HG03432 (cell line): ENCODE data around the gene C4orf36.
A peak's percentile ranks its signal among the peaks of the same experiment; 100 is the strongest.

Experiments
- ATAC-seq: cut with Tn5 transposase; IDR thresholded peaks from one replicate; pipeline ENCODE4 v1.9.1; 2021; ENCODE audit warnings: mild to moderate bottlenecking, moderate library complexity; ENCODE audit not compliant: unreplicated experiment

The C4orf36 gene

DNA sequence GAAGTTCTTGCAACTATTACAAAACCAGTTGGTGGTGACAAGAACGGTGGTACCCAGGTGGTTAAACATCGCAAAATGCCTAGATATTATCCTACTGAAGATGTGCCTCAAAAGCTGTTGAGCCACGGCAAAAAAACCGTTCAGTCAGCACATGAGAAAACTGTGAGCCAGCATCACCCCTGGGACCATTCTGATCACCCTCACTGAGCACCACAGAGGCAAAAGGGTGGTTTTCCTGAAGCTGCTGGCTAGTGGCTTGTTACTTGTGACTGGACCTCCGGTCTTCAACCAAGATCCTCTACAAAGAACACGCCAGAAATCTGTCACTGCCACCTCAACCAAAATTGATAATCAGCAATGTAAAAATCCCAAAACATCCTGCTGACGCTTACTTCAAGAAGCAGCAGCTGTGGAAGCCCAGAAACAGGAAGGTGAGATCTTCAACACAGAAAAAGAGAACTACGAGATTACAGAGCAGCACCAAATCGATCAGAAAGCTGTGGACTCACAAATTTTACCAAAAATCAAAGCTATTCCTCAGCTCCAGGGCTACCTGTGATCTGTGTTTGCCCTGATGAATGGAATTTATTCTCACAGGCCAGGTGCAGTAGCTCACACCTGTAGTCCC, 21.7 kb downstream of the C4orf36 start:
- peak; percentile 43 for ATAC-seq

DNA sequence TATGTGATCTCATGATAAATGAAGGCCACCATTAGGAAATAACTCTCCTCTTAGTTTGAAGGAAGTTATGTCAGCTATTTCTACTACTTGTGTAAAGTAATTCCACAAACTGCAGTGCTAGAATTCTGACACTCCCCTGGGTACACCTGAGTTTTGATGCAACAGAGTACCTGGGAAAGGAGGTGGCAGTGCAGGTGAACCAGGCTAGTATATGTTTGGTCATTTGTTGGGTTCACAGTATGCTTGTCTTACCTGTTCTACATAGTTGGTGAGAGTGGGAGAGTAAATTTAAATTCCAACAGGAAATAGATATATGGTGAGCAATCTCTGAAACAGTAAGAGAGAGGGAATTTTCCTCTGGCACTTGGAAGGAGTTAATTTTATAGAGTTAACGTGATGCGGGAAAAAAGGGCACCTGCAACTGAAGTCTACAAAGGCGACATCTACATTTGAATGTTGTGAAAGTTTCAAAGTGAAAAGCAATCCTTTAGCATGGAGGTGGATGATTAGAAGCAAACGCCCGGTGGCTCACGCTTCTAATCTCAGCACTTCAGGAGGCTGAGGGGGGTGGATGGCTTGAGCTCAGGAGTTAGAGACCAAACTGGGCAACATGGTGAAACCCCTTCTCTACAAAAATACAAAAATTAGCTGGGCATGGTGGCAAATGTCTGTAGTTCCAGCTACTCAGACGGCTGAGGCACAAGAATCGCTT, 34.7 kb downstream of the C4orf36 start:
- ATAC-seq = no peak

GRCh38 chr4:86856896-86857295, 35.3 kb downstream of the C4orf36 start:
- no peak for ATAC-seq

DNA sequence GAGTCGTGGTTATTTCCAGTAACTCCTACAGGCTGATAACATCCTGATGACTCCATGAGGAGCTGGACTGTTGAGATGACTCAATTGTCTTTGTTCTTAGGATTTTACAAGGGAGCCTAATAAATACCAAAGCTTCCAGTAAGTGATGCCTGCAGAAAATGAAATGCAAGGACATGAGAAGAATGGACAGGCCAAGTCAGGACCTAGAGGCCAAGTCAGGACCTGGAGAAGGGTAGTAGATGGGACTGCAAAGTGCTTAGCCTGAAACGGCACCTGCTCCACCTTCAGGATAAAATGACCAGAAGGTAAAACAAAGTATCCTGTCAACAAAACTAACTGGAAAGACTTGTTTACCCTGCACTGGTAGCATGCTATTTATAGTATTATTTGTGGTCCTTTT, 36.6 kb downstream of the C4orf36 start:
- no peak for ATAC-seq

GRCh38 chr4:86853209-86853608, 39.0 kb downstream of the C4orf36 start:
- ATAC-seq = no peak

GRCh38 chr4:86848732-86849619, 43.2 kb downstream of the C4orf36 start, which contains the start of gene SLC10A6:
SLC10A6 (minus strand) TSS chr4:86849384; CDS start chr4:86849115, 269 bp downstream.
- ATAC-seq = no peak

- ATAC-seq = no peak
These were observed 44.1 kb downstream of the C4orf36 start for GRCh38 chr4:86848136-86848535.

GRCh38 chr4:86847571-86847970, 44.7 kb downstream of the C4orf36 start:
- no peak for ATAC-seq

- no peak for ATAC-seq
These were observed 45.3 kb downstream of the C4orf36 start for GRCh38 chr4:86846921-86847320.

DNA sequence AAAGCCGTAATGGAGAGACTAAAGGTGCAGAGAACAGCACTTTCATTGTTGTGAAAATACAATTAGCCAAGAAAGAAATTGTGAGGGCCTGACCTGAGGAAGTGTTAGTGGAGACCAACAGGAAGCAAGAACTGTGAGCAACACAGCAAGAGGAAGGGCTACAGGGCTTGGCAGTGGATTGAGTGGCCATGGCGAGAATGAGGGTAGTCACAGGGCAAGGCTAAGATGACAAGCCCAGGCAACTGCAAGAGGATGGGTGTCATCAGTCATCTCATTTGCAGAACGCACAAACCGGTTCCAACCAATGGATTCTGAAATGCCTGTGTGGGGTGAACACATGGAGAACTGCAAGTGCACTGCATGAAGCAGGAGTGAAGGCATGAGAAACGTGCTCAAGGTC, 46.6 kb downstream of the C4orf36 start:
- ATAC-seq = no peak

GRCh38 chr4:86841309-86841708, 50.9 kb downstream of the C4orf36 start:
- ATAC-seq = no peak

DNA sequence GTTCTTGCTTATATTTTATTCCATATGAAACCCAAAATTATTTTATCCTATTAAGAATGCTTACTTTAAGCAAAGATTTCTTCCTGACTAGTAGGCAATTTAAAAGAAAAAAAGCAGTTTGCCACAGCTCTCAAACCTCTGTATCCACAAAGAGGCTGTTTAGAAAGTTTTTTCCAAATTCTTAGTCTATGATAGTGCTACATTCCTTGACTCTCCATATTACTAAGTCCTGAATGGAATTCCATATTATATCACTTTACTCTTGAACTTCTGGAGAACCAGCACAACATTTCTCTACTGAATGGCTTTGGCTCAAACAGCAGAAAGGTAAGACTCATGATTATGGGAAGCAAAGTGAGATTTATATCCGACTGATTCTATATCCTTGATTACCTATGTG, 51.4 kb downstream of the C4orf36 start:
- ATAC-seq = no peak

GRCh38 chr4:86837691-86838503, 54.3 kb downstream of the C4orf36 start:
- no peak for ATAC-seq

DNA sequence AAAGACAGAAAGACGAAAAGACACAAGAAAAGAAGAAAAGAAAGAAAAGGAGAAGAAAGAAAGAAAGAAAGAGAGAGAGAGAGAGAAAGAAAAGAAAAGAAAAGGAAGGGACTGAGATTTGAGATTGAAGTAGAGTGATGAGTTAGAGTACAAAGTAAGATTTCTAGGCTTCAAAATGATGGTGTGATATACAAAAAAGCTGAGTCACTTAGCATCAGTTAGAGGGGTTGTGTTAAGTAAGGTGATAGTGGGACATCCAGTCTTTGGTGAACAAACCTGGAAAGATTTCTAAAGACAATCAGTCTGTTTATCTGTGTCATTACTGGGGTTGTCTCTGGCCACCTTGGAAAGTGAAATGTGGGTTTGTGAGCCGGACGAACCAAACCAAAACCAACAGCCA, 56.5 kb downstream of the C4orf36 start:
- no peak for ATAC-seq

DNA sequence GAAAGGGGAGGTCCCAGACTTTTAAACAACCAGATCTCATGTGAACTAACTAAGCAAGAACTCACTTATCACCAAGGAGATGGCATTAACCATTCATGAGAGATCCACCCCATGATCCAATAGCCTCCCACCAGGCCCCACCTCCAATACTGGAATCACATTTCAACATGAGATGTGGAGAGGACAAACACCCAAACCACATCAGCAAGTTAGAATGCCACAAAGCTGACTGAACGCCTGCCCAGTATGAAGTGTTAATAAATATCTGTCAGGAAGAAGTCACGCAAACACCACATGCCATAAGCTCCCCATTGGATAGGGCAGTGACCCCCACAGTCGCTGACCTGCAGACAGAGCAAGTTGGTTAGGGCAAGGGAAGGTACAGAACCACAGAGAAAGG, 57.3 kb downstream of the C4orf36 start:
- ATAC-seq = no peak

DNA sequence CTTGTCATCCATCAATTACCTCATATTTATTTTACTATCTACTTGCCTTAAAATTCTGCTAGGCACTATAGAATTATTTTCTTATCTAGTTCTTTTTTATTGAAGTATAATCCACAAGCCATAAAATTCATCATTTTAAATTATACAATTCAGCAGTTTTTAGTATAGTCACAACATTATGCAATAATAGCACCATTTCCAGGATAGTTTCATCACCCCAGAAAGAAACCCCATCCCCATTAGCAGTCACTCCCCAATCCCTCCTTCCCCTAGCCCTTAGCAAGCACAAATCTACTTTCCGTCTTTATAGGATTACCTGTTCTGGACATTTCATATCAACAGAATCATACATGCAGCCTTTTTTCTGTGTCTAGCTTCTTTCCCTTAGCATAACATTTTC, 58.6 kb downstream of the C4orf36 start:
- no peak for ATAC-seq

DNA sequence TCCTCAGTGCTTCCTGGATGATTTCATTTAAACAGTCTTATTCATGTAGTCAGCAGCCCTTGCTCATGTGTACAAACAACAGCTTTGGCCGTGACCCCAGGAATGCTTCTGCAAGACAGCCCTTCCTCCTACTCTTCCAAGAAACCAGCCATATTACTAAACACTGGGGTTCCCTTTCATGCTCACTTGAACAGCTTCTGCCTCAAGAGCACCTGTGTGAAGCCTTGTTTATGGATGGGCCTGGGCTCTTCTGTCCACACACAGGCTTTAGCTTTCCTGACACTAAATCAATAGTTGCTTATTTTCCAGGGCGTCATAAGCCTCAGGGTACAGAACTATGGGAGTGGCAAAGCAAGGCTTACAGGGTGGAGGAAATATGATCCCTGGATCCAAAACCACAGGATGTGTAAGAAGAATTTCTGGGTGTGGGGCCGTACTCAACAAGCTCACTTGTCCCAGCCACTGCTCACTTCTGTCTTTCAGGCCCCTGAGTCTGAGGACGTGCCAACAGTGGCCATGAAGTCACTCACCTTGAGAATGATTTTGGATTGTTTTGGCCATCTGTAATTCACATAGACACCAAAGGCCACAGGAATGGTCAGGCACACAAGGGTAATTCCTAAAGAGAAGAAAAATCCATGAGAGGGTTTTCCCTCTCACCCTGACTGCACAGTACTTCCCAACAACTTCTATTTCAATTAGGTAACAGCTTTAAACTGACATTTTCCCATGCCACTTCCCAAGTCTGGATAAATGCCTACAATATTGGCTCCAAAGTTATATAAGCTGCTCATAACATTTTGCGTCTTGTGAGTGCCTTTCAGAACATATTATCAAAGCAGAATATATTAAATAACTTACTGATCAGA, 60.7 kb downstream of the C4orf36 start:
- ATAC-seq = no peak
